SJSA1 (cell line): ENCODE measurements around the gene FHOD3. TPM values are rescaled to one million over a fixed set of nuclear protein-coding genes. Genes with fewer than 3 reads are reported as not detected.

Source experiments
- total RNA-seq: library from RNA; depleted of rRNA; stranded (reverse); fragments of >200 nt; shearing (Covaris generic); gene quantifications from 2 replicates; pipeline ENCODE4 v1.2.3, GENCODE V29; 2014; rRNA removed

The FHOD3 gene
- total RNA-seq, 1 experiment from 2014 or later = 0.53 TPM

Other genes starting within 250 kb of the FHOD3 start
- gene RPRD1A, start 230.2 kb upstream of the FHOD3 start, total RNA-seq = 36.6 and 66.6 TPM in 2 replicates
- 83.8 and 88.0 TPM in 2 replicates for gene SLC39A6, start 168.4 kb upstream of the FHOD3 start, total RNA-seq
- gene ELP2, start 167.8 kb upstream of the FHOD3 start, total RNA-seq = 43.1 and 43.3 TPM in 2 replicates
- gene MOCOS, start 110.2 kb upstream of the FHOD3 start, total RNA-seq = 0.16 and 0.34 TPM in 2 replicates